GM12874 (cell line): ENCODE data around the gene DUSP15.

ENCODE experiments used
- CTCF ChIP-seq: IDR thresholded peaks from 2 replicates; pipeline ENCODE4 v1.5.1; 2011; ENCODE audit warnings: low read depth, mild to moderate bottlenecking, control low read depth, low read length, moderate library complexity; ENCODE audit not compliant: insufficient read depth

DUSP15 gene

GRCh38 chr20:31869673-31869941 is 720 bp downstream of the DUSP15 start:
- TF ChIP-seq CTCF: no peak

- no peak for TF ChIP-seq CTCF
Observed at GRCh38 chr20:31868853-31869672, 1.3 kb downstream of the DUSP15 start.

- no peak for TF ChIP-seq CTCF
Observed at GRCh38 chr20:31866221-31866620, 4.1 kb downstream of the DUSP15 start.

GRCh38 chr20:31864521-31865400 is 5.6 kb downstream of the DUSP15 start:
- no peak for TF ChIP-seq CTCF

- TF ChIP-seq CTCF: no peak
Observed at GRCh38 chr20:31863296-31864085, 6.8 kb downstream of the DUSP15 start.

DNA sequence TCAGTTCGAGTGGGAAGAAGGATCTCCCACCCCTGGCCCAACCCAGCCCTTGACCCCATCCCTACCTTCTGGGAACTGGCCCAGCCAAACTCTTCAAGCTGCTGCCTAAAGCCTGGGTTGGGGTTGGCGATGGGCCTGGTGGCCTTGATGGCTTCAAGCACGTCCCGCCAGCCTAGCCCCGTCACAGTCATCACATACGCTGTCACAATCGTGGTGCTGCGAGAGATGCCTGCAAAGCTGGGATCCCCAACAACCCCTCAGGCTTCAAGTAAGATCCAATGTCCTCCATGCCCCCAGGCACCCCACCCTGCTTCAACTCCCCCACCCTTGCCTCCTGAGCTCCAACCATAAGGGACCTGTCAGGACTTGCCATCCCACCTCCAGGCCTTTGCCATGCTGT is 7.8 kb downstream of the DUSP15 start:
- TF ChIP-seq CTCF: no peak

DNA sequence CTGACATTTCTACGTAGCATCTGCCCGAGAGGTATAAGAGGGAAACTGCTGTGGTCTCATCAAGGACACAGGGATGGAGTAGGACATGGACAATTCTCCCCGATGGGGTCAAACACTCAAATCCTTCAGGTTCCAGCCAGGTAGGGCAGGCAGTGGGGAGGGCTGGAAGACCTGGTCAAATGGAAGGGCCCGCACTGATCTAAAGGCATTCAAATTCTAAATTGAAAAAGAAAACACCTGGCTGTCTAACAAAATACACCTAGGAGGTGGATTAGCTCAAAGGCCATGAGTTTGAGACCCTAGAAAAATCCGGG is 8.2 kb downstream of the DUSP15 start:
- no peak for TF ChIP-seq CTCF
